ENCODE measurements around the gene SDK2.

The SDK2 gene

DNA sequence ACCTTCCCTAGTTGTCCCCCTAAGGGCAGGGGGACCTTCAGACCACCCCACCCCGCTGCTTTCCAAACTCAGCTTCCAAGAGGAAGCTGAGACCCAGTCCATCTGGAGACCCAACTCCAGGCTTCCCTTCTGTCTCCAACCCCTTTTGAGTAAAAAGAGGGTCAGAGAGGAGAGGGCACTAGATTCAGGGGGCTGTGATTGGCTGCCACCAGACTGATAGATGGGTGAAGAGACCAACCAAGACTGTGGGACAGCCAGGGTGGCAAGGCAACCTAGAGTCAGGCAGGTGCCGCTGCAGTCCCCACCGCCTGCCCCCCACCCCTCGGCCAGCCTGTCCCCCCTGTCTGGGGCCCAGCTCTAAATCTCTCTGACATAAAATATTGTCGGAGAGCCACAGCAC lies 92.5 kb downstream of the SDK2 start:
- DNase-seq: no peak

- DNase-seq: no peak
Observed at GRCh38 chr17:73551144-73551543, 93.1 kb downstream of the SDK2 start.

GRCh38 chr17:73550556-73550955 lies 93.7 kb downstream of the SDK2 start:
- DNase-seq: no peak

DNA sequence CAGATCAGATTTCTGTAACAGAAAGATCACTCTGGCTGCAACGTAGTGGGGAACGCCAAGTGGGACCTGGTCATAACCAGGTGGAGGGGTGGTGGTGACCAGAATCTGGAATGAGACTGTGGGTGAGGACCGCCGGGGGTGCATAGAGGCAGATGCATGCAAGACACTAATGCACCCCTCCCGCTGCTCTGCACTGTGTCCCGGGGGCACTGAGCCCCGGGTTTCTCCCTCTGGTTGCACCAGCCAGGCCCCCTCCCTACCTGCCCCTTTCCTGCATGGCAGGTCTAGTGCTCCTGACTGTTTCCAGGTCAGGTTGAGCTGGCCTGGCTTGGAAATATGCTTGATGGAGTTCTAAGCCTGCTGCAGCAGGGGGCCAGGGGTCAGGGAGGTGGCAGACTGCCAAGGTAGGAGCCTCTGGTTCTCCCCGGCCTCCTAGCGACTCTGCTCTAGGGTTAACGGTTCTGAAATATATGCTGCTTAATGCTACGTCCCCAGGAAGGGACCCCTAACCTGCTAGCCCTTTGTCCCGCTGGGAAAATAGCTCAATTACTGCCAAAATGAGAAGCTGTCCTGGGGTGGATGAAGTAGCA lies 94.3 kb downstream of the SDK2 start:
- no peak for DNase-seq

DNA sequence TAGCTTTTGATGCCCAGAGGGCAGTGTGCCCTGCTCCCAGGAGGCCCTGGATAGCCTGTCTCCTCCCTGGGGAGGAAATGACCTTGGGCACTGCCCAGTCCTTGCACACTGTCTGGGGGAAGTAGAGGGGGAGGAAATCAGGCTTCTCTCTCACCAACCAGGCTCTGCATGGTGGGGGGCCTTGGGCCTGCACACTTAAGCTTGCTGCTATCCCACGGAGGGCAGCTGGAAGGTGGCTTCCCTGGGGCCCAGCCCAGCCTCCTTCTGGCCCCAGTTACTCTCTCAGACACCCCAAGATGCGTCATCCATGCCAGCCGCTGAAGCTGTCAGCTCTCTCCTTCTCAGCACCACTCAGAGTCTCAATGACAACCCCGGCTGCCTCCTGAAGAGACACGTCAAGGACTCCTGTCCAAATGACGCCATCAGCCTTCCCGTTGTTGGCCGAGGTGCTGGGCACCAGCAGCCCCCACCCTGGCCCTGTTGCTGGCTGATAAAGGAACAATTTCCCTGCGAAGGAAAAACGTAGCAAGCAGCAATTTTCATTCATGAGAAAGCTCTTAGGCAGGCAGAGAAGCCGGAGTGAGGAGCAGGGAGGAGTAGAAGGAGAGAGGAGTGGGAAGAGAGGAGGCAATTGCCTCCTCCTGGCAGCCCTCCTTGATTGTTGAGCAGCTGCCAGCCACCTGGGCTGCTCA lies 95.5 kb downstream of the SDK2 start:
- no peak for DNase-seq

DNA sequence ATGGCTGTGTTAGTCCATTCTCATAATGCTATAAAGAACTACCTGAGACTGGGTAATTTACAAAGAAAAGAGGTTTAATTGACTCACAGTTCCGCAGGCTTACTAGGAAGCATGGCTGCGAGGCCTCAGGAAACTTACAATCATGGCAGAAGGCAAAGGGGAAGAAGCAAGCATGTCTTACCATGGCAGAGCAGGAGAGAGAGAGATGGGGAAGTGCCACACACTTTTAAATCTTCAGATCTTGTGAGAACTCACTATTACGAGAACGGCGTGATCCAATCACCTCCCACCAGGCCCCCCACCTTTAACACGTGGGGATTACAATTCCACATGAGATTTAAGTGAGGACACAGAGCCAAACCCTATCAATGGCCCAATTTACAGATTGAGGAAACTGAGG lies 96.5 kb downstream of the SDK2 start:
- no peak for DNase-seq

- peak; percentile 85 for DNase-seq
Observed at GRCh38 chr17:73546770-73547536, 97.3 kb downstream of the SDK2 start.

DNA sequence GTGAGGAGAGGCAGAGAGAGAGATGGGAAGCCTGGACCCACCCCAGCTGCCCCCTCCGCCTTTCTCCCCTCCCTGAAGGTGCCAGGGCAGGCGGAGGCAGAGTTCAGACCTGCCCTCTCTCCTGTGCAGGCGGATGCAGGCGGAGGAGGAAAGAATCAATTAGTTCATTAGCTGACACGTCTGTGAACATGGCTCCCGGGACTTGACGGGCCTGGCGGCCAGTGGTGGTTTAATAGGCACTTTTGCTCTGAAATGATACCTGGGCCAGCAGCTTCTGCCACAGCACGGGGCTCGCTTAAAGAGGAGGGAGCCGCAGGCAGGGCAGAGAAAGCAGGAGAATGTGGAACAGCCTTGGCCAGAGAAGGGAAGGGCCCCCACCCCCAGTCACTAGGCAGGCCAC lies 98.1 kb downstream of the SDK2 start:
- DNase-seq: no peak

- no peak for DNase-seq
Observed at GRCh38 chr17:73545109-73546032, 98.9 kb downstream of the SDK2 start.

GRCh38 chr17:73544333-73544732 lies 99.9 kb downstream of the SDK2 start:
- no peak for DNase-seq

DNA sequence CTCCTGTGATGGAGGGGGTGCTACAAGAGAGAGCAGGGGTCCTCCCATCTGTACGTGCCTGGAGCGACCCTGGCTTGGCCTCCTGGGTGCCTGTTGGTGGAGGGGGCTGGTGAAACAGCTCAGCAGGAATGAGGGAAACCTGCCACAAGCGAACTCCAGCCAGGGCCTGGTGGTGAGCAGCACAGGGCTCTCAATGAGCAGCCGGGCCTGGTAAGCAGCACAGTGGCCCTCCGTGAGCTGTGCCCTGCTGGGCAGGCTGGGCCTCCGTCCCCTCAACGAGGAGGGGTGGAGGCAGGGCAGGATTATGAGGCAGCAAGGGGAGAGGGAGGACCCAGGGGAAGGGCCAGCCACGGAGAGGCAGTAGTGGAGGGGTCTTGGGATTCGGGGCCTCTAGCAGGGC lies 101.9 kb downstream of the SDK2 start:
- no peak for DNase-seq

DNA sequence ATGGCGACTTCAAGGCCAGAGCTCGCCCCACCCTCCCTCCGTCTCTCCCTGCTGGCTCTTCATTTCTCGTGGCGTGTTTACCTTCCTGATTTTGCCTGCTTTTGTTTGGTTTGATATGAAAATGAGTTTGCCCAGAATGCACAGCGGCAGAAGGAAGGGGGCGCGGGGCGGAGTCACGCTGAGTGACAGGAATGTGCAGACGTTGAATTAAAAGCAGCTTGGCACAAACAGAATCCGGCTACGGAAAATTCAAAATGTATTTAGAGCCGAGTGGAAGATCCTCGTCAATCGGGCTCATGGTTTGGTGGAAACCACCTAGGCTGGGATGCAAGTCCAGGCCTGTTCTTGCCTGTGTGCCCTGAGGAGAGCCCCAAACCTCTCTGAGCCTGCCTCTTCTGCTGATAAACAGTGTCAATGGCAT lies 102.7 kb downstream of the SDK2 start:
- DNase-seq: peak; percentile 19

GRCh38 chr17:73541111-73541510 lies 103.1 kb downstream of the SDK2 start:
- DNase-seq: no peak

- DNase-seq: no peak
Observed at GRCh38 chr17:73539166-73539565, 105.1 kb downstream of the SDK2 start.

DNA sequence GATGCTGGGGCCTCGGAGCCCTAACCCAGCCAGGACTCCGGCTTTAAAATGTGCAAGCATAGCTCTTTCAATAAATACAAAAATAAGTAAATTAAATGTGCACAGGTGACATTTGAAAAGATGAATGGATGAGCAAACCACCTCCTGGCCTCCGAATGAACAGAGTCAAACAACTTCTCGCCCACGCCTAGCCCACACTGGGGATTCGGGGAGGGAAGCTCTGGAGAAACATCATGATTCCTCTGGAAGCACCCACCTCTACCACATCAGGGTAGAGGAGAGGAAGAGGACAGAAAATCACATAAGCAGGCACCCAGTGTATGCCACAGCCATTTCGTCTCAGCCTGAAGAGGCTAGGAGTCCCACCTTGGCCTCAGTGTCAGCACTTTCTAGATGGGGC lies 105.8 kb downstream of the SDK2 start:
- no peak for DNase-seq

- DNase-seq: no peak
Observed at GRCh38 chr17:73536700-73537605, 107.3 kb downstream of the SDK2 start.

DNA sequence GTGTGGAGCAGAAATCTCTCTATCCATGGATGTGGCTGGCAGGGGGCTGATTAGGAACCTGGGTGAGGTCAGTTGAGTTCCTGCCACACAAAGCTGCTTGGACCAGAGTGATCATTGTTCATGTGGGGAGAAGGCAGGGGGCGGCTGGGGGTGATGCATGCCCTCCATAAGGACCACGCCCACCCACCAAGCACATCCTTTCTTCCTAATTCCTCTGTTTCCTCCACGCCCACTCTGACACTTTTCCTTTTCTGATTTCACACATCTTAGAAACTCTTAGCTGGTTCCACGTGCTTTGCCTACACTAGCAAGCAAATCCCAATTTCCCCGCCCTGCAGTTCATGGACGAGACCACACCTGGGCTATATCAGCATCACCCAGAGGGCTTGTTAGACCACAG lies 108.5 kb downstream of the SDK2 start:
- no peak for DNase-seq

DNA sequence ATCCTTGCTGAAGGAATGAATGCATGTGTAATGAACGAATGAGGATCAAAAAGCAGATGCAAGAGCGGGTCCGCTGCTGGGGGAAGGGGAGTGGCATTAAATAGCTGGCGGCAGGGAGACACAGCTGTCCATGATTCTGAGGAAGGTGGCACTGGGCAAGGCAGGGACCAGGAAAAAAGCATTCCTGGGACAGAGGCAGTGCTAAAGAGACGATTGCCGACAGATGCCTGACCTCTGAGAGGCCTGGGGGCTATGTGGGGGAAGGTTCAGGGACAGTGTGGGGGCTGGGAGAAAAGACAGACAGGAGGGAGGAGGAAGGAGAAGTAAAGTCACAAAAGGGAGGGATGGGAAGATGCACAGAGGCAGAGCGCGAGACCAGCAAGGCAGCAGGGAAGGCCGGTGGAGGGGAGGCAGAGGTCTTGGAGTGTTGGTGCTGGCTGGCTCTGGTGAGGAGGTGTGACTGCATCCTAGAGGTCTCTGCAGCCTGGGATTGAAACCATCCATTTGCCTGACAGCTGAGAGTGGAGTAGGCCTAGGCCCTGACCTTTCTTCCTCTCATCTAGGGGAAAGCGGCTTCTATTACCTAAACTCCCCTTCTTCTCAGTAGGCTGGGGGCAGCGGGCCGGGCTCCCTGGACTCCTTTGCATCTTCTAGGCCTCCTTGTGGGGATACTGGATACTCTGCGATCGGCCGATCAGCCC lies 109.9 kb downstream of the SDK2 start:
- DNase-seq: no peak

DNA sequence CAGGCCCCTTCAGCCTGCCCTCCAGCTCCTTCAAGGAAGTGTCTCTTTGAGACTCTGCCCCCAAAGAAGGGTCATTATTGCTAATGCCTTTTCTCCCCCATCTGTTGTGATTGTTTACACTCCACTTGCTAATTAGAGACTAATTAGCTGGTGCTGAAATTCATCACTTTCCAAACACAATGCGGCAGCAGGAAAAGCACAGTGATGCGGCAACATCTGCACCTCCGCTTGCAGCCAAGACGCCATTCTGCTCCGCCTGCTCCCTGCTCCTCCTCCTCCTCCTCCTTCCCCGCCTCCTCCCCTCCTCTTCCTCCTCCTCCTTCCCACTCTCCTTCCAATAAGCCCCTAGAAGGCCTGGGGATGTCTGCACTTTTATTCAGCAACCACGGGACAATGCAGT lies 110.5 kb downstream of the SDK2 start:
- DNase-seq: no peak

GRCh38 chr17:73533127-73533526 lies 111.1 kb downstream of the SDK2 start:
- no peak for DNase-seq

- no peak for DNase-seq
Observed at GRCh38 chr17:73532421-73532901, 111.8 kb downstream of the SDK2 start.

Data from RPMI8226 (cell line).